Activated CD4-positive, alpha-beta T cell treated with anti-CD3 and anti-CD28 coated beads, Interleukin-10, Interleukin-2, amounts not matched to agents 100 ng/mL and 50 ng/mL, durations not matched to agents 16 hours and 8 hours (primary cell): ENCODE measurements around the gene CDH20.
"Not testable (repeated sequence)": the region's sequence is repeated elsewhere in the genome, so short reads cannot be mapped to it uniquely, and the experiment has no call there.

Source experiments
- DNase-seq: peaks from one replicate; pipeline ENCODE4 v3.0.0-alpha.2; 2020

Gene CDH20

GRCh38 chr18:61350578-61350977 is 17.3 kb downstream of the CDH20 start:
- DNase-seq = no peak

GRCh38 chr18:61352059-61352458 is 18.8 kb downstream of the CDH20 start:
- no peak for DNase-seq

- DNase-seq = no peak
Measured at GRCh38 chr18:61352611-61353010, 19.4 kb downstream of the CDH20 start.

- peak; percentile 1 for DNase-seq
Measured at GRCh38 chr18:61360404-61361383, 27.5 kb downstream of the CDH20 start.

GRCh38 chr18:61362511-61362910 is 29.3 kb downstream of the CDH20 start:
- DNase-seq = no peak

- no peak for DNase-seq
Measured at GRCh38 chr18:61364953-61365352, 31.7 kb downstream of the CDH20 start.

GRCh38 chr18:61368001-61368400 is 34.8 kb downstream of the CDH20 start:
- no peak for DNase-seq

- DNase-seq = not testable (repeated sequence)
Measured at GRCh38 chr18:61369671-61370070, 36.4 kb downstream of the CDH20 start.

- DNase-seq = no peak
Measured at GRCh38 chr18:61371111-61371510, 37.9 kb downstream of the CDH20 start.

GRCh38 chr18:61379827-61380226 is 46.6 kb downstream of the CDH20 start:
- DNase-seq = no peak

- no peak for DNase-seq
Measured at GRCh38 chr18:61388010-61388409, 54.8 kb downstream of the CDH20 start.

- no peak for DNase-seq
Measured at GRCh38 chr18:61394983-61395382, 61.8 kb downstream of the CDH20 start.

- DNase-seq = no peak
Measured at GRCh38 chr18:61397222-61397621, 64.0 kb downstream of the CDH20 start.

GRCh38 chr18:61398961-61399705 is 65.9 kb downstream of the CDH20 start:
- DNase-seq = no peak

GRCh38 chr18:61400016-61400635 is 66.9 kb downstream of the CDH20 start:
- no peak for DNase-seq

- no peak for DNase-seq
Measured at GRCh38 chr18:61400716-61401115, 67.5 kb downstream of the CDH20 start.

GRCh38 chr18:61402726-61403125 is 69.5 kb downstream of the CDH20 start:
- no peak for DNase-seq

- no peak for DNase-seq
Measured at GRCh38 chr18:61413396-61413795, 80.2 kb downstream of the CDH20 start.

GRCh38 chr18:61414086-61414485 is 80.9 kb downstream of the CDH20 start:
- DNase-seq = no peak

GRCh38 chr18:61419763-61420162 is 86.5 kb downstream of the CDH20 start:
- DNase-seq = no peak

GRCh38 chr18:61420218-61420885 is 87.1 kb downstream of the CDH20 start:
- DNase-seq = no peak

GRCh38 chr18:61426492-61427053 is 93.3 kb downstream of the CDH20 start:
- no peak for DNase-seq

- no peak for DNase-seq
Measured at GRCh38 chr18:61428266-61428665, 95.0 kb downstream of the CDH20 start.
